Endothelial cell of umbilical vein (primary cell): ENCODE data around the gene THUMPD3.

Experiments
- CTCF ChIP-seq, 2 donors: IDR thresholded peaks; 1 replicate in 1 of 2; 2 replicates in 1 of 2; pipeline ENCODE4 v1.5.1; 2011; ENCODE audit warnings: low read length in 2 of 2, mild to moderate bottlenecking in 2 of 2, moderate library complexity in 2 of 2, control low read depth in 1 of 2, inconsistent platforms in 1 of 2, low read depth in 1 of 2; ENCODE audit not compliant: insufficient read depth in 1 of 2; ENCODE audit errors: extremely low read depth in 1 of 2
- EZH2 ChIP-seq: IDR thresholded peaks from 2 replicates; pipeline ENCODE4 v1.6.1; 2012; ENCODE audit warnings: borderline replicate concordance, low read depth, mild to moderate bottlenecking, moderate library complexity, low read length, inconsistent platforms; ENCODE audit not compliant: severe bottlenecking
- MAX ChIP-seq: IDR thresholded peaks from 2 replicates; pipeline ENCODE4 v1.6.1; 2011; ENCODE audit not compliant: insufficient read depth, insufficient read length
- POLR2A ChIP-seq: IDR thresholded peaks from 2 replicates; pipeline ENCODE4 v1.6.1; 2012; ENCODE audit warnings: low read depth, mild to moderate bottlenecking, control low read depth, low read length
- POLR2AphosphoS5 ChIP-seq: IDR thresholded peaks from 2 replicates; pipeline ENCODE4 v1.6.1; 2012; ENCODE audit warnings: low read depth, mild to moderate bottlenecking, control low read depth, low read length, moderate library complexity; ENCODE audit not compliant: insufficient read depth

- TF ChIP-seq POLR2A: no peak
- no peak for TF ChIP-seq CTCF (IDR thresholded peaks at IDR 0.05; ENCODE audit: extremely low read depth in 1 of 2, insufficient read depth in 1 of 2, low read depth in 1 of 2, low read length in 2 of 2)
- TF ChIP-seq MAX: no peak
- TF ChIP-seq POLR2AphosphoS5: no peak
- no peak for TF ChIP-seq EZH2
Measured at GRCh38 chr3:9412293-9412692, 49.4 kb downstream of the THUMPD3 start.
